ENCODE data around the gene SOX6. TPM values are rescaled to one million over a fixed set of nuclear protein-coding genes. Genes with fewer than 3 reads are reported as not detected.

The SOX6 gene
- total RNA-seq, 1 donor from 2014 or later = under 0.01 TPM

- no peak for DNase-seq (ENCODE audit: low read depth, low spot score)
Observed at GRCh38 chr11:16193897-16194381, 162.4 kb downstream of the SOX6 start.

GRCh38 chr11:16191868-16192240, 164.5 kb downstream of the SOX6 start:
- no peak for DNase-seq (ENCODE audit: low read depth, low spot score)

GRCh38 chr11:16191212-16191867, 165.0 kb downstream of the SOX6 start:
- no peak for DNase-seq (ENCODE audit: low read depth, low spot score)

- no peak for DNase-seq (ENCODE audit: low read depth, low spot score)
Observed at GRCh38 chr11:16186680-16187079, 169.7 kb downstream of the SOX6 start.

GRCh38 chr11:16185042-16185441, 171.3 kb downstream of the SOX6 start:
- no peak for DNase-seq (ENCODE audit: low read depth, low spot score)

- no peak for DNase-seq (ENCODE audit: low read depth, low spot score)
Observed at GRCh38 chr11:16184588-16184987, 171.8 kb downstream of the SOX6 start.

GRCh38 chr11:16182553-16182952, 173.8 kb downstream of the SOX6 start:
- no peak for DNase-seq (ENCODE audit: low read depth, low spot score)

- no peak for DNase-seq (ENCODE audit: low read depth, low spot score)
Observed at GRCh38 chr11:16180868-16181267, 175.5 kb downstream of the SOX6 start.

- no peak for DNase-seq (ENCODE audit: low read depth, low spot score)
Observed at GRCh38 chr11:16179676-16180075, 176.7 kb downstream of the SOX6 start.

GRCh38 chr11:16178273-16178672, 178.1 kb downstream of the SOX6 start:
- DNase-seq (ENCODE audit: low read depth, low spot score) = no peak

GRCh38 chr11:16177688-16178087, 178.7 kb downstream of the SOX6 start:
- no peak for DNase-seq (ENCODE audit: low read depth, low spot score)

GRCh38 chr11:16173798-16174197, 182.5 kb downstream of the SOX6 start:
- no peak for DNase-seq (ENCODE audit: low read depth, low spot score)

- DNase-seq (ENCODE audit: low read depth, low spot score) = no peak
Observed at GRCh38 chr11:16171882-16172281, 184.5 kb downstream of the SOX6 start.

- DNase-seq (ENCODE audit: low read depth, low spot score) = no peak
Observed at GRCh38 chr11:16169956-16170847, 186.1 kb downstream of the SOX6 start.

GRCh38 chr11:16169541-16169940, 186.8 kb downstream of the SOX6 start:
- no peak for DNase-seq (ENCODE audit: low read depth, low spot score)

GRCh38 chr11:16167706-16168487, 188.4 kb downstream of the SOX6 start:
- DNase-seq (ENCODE audit: low read depth, low spot score) = no peak

GRCh38 chr11:16166571-16166970, 189.8 kb downstream of the SOX6 start:
- no peak for DNase-seq (ENCODE audit: low read depth, low spot score)

- DNase-seq (ENCODE audit: low read depth, low spot score) = no peak
Observed at GRCh38 chr11:16160146-16160545, 196.2 kb downstream of the SOX6 start.

GRCh38 chr11:16158426-16158994, 197.8 kb downstream of the SOX6 start:
- DNase-seq (ENCODE audit: low read depth, low spot score) = no peak

GRCh38 chr11:16157327-16157726, 199.0 kb downstream of the SOX6 start:
- DNase-seq (ENCODE audit: low read depth, low spot score) = no peak

- DNase-seq (ENCODE audit: low read depth, low spot score) = no peak
Observed at GRCh38 chr11:16155448-16155847, 200.9 kb downstream of the SOX6 start.

Measured in pulmonary artery endothelial cell (primary cell).